HCT116 (cell line): ENCODE measurements around the gene EFEMP2. TPM values are rescaled to one million over a fixed set of nuclear protein-coding genes. Genes with fewer than 3 reads are reported as not detected.

ENCODE experiments used
- ATAC-seq: fragments of 200-7000 bp; cut with Tn5 transposase; 2 replicates; pipeline ENCODE4 v1.9.1; 2020; ENCODE audit warnings: mild to moderate bottlenecking, moderate library complexity
- BruUV-seq: library from RNA; stranded (reverse); fragments of 400-500 nt; replicated peaks from 2 replicates; lab custom pipeline; 2021; lab: Mats Ljungman, UMichigan
- CTCF ChIA-PET: fragments of 300-600 bp; sonication (Branson Sonifier 250); formaldehyde crosslinking; loops from one replicate; lab custom pipeline; 2021; ENCODE audit warnings: antibody characterized with exemption; lab: Charles Lee
- POLR2A ChIA-PET: fragments of 300-600, 350-600 bp; sonication (Branson Sonifier 250); formaldehyde crosslinking; loops from one replicate; lab custom pipeline; 2021; ENCODE audit warnings: antibody characterized with exemption; lab: Charles Lee
- RAD21 ChIA-PET, 2 experiments: fragments of 300-600 bp; sonication (Branson Sonifier 250); formaldehyde crosslinking; loops; one replicate each; lab custom pipeline; 2023; ENCODE audit warnings: low total read pairs in 2 of 2; ENCODE audit not compliant: uncharacterized antibody in 2 of 2, unreplicated experiment in 2 of 2, low non-redundant PET in 1 of 2; lab: Charles Lee
- DNase-seq: peaks from one replicate; pipeline ENCODE4 v3.0.0-alpha.2; 2010; ENCODE audit warnings: low read depth, low spot score
- H2AFZ ChIP-seq: fragments of 200-600 bp; shearing (Covaris generic), sonication (generic); 2 replicates; pipeline ENCODE4 v1.6.1; 2017; ENCODE audit warnings: low read depth, mixed run types, mixed read lengths, antibody characterized with exemption, low read length; ENCODE audit not compliant: poor library complexity, severe bottlenecking
- H3K27ac ChIP-seq: 2 replicates; pipeline ENCODE4 v1.5.1; 2012; ENCODE audit warnings: low read depth, low read length
- H3K27me3 ChIP-seq: fragments of 200-600 bp; sonication (generic); 2 replicates; pipeline ENCODE4 v1.6.1; 2016; ENCODE audit warnings: mixed run types, low read length, mixed read lengths; ENCODE audit not compliant: insufficient read depth
- H3K36me3 ChIP-seq, 2 experiments: fragments of 200-500 bp in 1 of 2; fragments of 200-600 bp in 1 of 2; sonication (Bioruptor generic) in 1 of 2; sonication (generic) in 1 of 2; 2 replicates each; pipeline versions ENCODE4 v1.5.1 to v1.6.1; 2014 to 2016; ENCODE audit warnings: low read length in 2 of 2, inconsistent platforms in 1 of 2, mixed read lengths in 1 of 2, mixed run types in 1 of 2; ENCODE audit not compliant: insufficient read depth in 2 of 2, control insufficient read depth in 1 of 2
- H3K4me1 ChIP-seq, 2 experiments: fragments of 200-600 bp in 1 of 2; sonication (generic) in 1 of 2; 2 replicates each; pipeline versions ENCODE4 v1.5.1 to v1.6.1; 2012 to 2017; ENCODE audit warnings: low read length in 2 of 2, inconsistent platforms in 1 of 2, mild to moderate bottlenecking in 1 of 2, mixed read lengths in 1 of 2, mixed run types in 1 of 2, moderate library complexity in 1 of 2; ENCODE audit not compliant: insufficient read depth in 2 of 2, control insufficient read depth in 1 of 2
- H3K4me2 ChIP-seq: fragments of 200-600 bp; sonication (generic); 2 replicates; pipeline ENCODE4 v1.6.1; 2017; ENCODE audit warnings: mixed run types, low read length, mixed read lengths
- H3K4me3 ChIP-seq, 2 experiments: fragments of 200-600 bp in 1 of 2; sonication (generic) in 1 of 2; replicated peaks in 1 of 2; 2 replicates each; pipeline ENCODE4 v1.5.1; 2011 to 2016; ENCODE audit warnings: low read length in 2 of 2, control low read depth in 1 of 2, low read depth in 1 of 2, mild to moderate bottlenecking in 1 of 2, mixed read lengths in 1 of 2, mixed run types in 1 of 2
- H3K79me2 ChIP-seq: fragments of 200-600 bp; sonication (generic); 2 replicates; pipeline ENCODE4 v1.6.1; 2017; ENCODE audit warnings: mild to moderate bottlenecking, mixed run types, low read length, moderate library complexity, mixed read lengths; ENCODE audit not compliant: insufficient read depth
- H3K9ac ChIP-seq: fragments of 200-600 bp; sonication (generic); 2 replicates; pipeline ENCODE4 v1.6.1; 2016; ENCODE audit warnings: low read length, mixed read lengths
- H3K9me2 ChIP-seq: fragments of 200-600 bp; sonication (generic), shearing (Covaris generic); 2 replicates; pipeline ENCODE4 v1.6.1; 2017; ENCODE audit warnings: mixed run types, mild to moderate bottlenecking, moderate library complexity; ENCODE audit not compliant: insufficient read depth
- H3K9me3 ChIP-seq, 2 experiments: fragments of 200-500 bp in 1 of 2; fragments of 200-600 bp in 1 of 2; sonication (Bioruptor generic) in 1 of 2; sonication (generic) in 1 of 2; 2 replicates each; pipeline ENCODE4 v1.6.1; 2014 to 2017; ENCODE audit warnings: low read length in 2 of 2, mixed read lengths in 2 of 2, inconsistent platforms in 1 of 2, low read depth in 1 of 2, mild to moderate bottlenecking in 1 of 2, mixed run types in 1 of 2, moderate library complexity in 1 of 2; ENCODE audit not compliant: control insufficient read depth in 1 of 2, insufficient read depth in 1 of 2
- H4K20me1 ChIP-seq: fragments of 200-600 bp; sonication (generic), shearing (Covaris generic); 2 replicates; pipeline ENCODE4 v1.6.1; 2017; ENCODE audit warnings: mixed run types, mild to moderate bottlenecking, moderate library complexity; ENCODE audit not compliant: insufficient read depth
- ATF3 ChIP-seq: IDR thresholded peaks from 2 replicates; pipeline ENCODE4 v1.6.1; 2012
- CBX3 ChIP-seq: IDR thresholded peaks from 2 replicates; pipeline ENCODE4 v1.6.1; 2012; ENCODE audit warnings: low read depth
- EGR1 ChIP-seq: IDR thresholded peaks from 2 replicates; pipeline ENCODE4 v1.6.1; 2012; ENCODE audit warnings: low read depth
- ELF1 ChIP-seq: IDR thresholded peaks from 2 replicates; pipeline ENCODE4 v1.6.1; 2012; ENCODE audit warnings: low read depth, borderline replicate concordance
- EZH2phosphoT487 ChIP-seq: fragments of 200-600 bp; IDR thresholded peaks from 2 replicates; pipeline ENCODE4 v1.6.1; 2018; ENCODE audit warnings: antibody characterized with exemption, borderline replicate concordance
- JUND ChIP-seq: IDR thresholded peaks from 2 replicates; pipeline ENCODE4 v1.6.1; 2012
- MAX ChIP-seq: IDR thresholded peaks from 2 replicates; pipeline ENCODE4 v1.6.1; 2012
- POLR2A ChIP-seq: IDR thresholded peaks from 2 replicates; pipeline ENCODE4 v1.7.0; 2011; ENCODE audit warnings: borderline replicate concordance; ENCODE audit not compliant: insufficient read depth, insufficient read length; ENCODE audit errors: extremely low read depth
- POLR2AphosphoS5 ChIP-seq: IDR thresholded peaks from 2 replicates; pipeline ENCODE4 v1.6.1; 2011; ENCODE audit warnings: mild to moderate bottlenecking, low read depth, low read length, moderate library complexity
- SP1 ChIP-seq: IDR thresholded peaks from 2 replicates; pipeline ENCODE4 v1.6.1; 2012; ENCODE audit warnings: low read depth
- SRF ChIP-seq: IDR thresholded peaks from 2 replicates; pipeline ENCODE4 v1.6.1; 2012; ENCODE audit warnings: low read depth
- TCF7L2 ChIP-seq: IDR thresholded peaks from 2 replicates; pipeline ENCODE4 v1.7.0; 2011; ENCODE audit warnings: borderline replicate concordance, inconsistent platforms; ENCODE audit not compliant: insufficient read depth, insufficient read length; ENCODE audit errors: extremely low read depth
- intact Hi-C: fragments of 100-400 bp; cut with micrococcal nuclease; formaldehyde crosslinking; loops from 2 replicates; pipeline ENCODE4 v1.10.0; 2022
- total RNA-seq: library from RNA; stranded (reverse); gene quantifications from one replicate; pipeline ENCODE4 v1.2.1, GENCODE V29; 2021; ENCODE audit not compliant: unreplicated experiment
- TF ChIP-seq, protein P1 (sequence below), 3 experiments: fragments of 200-600 bp in 1 of 3; sonication (generic) in 1 of 3; IDR thresholded peaks in 2 of 3; conservative IDR thresholded peaks in 1 of 3; 2 replicates each; pipeline ENCODE4 v1.5.1; 2012 to 2017; ENCODE audit warnings: low read depth in 2 of 3, low read length in 2 of 3, antibody characterized with exemption in 1 of 3, borderline replicate concordance in 1 of 3, control low read depth in 1 of 3, mild to moderate bottlenecking in 1 of 3, mixed read lengths in 1 of 3, mixed run types in 1 of 3, moderate library complexity in 1 of 3; ENCODE audit not compliant: insufficient read depth in 1 of 3

EFEMP2 gene
- total RNA-seq, 1 experiment from 2014 or later, result 8.4 TPM

DNA sequence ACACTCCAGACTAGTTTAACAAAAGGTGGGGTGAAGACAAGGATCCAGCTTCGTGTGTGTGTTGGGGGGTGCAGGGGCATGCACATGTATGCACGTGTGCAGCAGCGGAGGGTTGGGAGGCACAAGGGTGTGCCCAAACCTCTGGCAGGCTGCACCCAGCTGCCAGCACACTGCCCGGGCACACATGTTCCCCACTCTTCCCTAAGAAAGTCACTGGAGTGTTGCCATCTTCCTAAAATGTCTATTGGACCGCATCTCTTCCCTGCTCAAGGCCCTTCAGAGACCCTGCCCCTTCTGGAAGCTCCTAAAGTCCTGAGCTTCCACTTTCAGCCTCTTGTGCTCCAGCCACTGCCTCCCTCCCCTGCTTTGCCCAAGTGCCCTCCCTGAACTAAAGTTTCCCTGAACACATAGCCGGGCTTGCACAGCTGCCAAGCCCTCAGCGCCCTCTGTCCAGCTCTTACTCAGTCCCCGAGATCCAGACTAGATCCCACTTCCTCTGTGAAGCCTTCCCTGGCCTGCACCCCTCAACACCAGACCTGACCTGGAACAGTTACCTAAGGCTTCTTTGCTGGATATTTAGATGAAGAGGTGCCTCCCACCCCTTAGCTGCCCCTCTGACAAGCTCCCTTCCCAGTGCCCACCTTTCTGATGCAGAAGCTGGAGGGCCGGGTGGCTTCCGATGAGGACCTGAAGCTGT is 20.6 kb downstream of the EFEMP2 start:
- Histone ChIP-seq H3K4me3 (no peak overlapping the region), H3K27me3 (no peaks in the 10 kb centered on the region), H4K20me1 (peaks cover 15% of the 10 kb centered on the region; the same call in 1 of the 2 replicates), H3K9me3 (no peaks in the 10 kb centered on the region; a peak in 1 of 4 replicates), H3K27ac (no peak overlapping the region), H2AFZ (no peak overlapping the region), H3K9ac (no peak overlapping the region), H3K36me3 (peaks cover 31 to 54% of the 10 kb centered on the region in 2 experiments), H3K79me2 (peaks cover 32% of the 10 kb centered on the region), H3K4me1 (peaks cover 7 to 14% of the 10 kb centered on the region in 2 experiments; a peak in 3 of 4 replicates), H3K9me2 (no peaks in the 10 kb centered on the region), H3K4me2 (no peak overlapping the region)
- no TSS peak for BruUV-seq
- intact Hi-C loops, result no loop called here
- ATAC-seq, result peak; percentile 13
- ChIA-PET CTCF (interaction anchor here (1.2 to 1.7 kb wide), 3 partner anchors 8 to 33 kb away, joined by 3 to 15 read pairs (median 3); partner anchors contain the start of gene MUS81), POLR2A (interaction anchor here (1.7 kb wide), 1 partner anchor 8 kb away, joined by 8 read pairs; the partner anchor contains the start of gene MUS81), RAD21 (no interaction called here)
- TF ChIP-seq CBX3 (no peak), TCF7L2 (no peak), SP1 (no peak), MAX (no peak), ATF3 (no peak), POLR2AphosphoS5 (no peak), POLR2A (no peak), SRF (no peak), EZH2phosphoT487 (no peak), JUND (no peak), ELF1 (no peak), EGR1 (no peak)
- TF ChIP-seq, protein P1, sequence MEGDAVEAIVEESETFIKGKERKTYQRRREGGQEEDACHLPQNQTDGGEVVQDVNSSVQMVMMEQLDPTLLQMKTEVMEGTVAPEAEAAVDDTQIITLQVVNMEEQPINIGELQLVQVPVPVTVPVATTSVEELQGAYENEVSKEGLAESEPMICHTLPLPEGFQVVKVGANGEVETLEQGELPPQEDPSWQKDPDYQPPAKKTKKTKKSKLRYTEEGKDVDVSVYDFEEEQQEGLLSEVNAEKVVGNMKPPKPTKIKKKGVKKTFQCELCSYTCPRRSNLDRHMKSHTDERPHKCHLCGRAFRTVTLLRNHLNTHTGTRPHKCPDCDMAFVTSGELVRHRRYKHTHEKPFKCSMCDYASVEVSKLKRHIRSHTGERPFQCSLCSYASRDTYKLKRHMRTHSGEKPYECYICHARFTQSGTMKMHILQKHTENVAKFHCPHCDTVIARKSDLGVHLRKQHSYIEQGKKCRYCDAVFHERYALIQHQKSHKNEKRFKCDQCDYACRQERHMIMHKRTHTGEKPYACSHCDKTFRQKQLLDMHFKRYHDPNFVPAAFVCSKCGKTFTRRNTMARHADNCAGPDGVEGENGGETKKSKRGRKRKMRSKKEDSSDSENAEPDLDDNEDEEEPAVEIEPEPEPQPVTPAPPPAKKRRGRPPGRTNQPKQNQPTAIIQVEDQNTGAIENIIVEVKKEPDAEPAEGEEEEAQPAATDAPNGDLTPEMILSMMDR (IDR thresholded peaks at IDR 0.05 in 2 of 3, conservative IDR thresholded peaks at IDR 0.05 in 1 of 3; ENCODE audit: borderline replicate concordance in 1 of 3, insufficient read depth in 1 of 3, low read depth in 2 of 3, low read length in 2 of 3), result no peak
- DNase-seq, result no peak
